Measurements from ENCODE around the gene INO80D. TPM values are rescaled to one million over a fixed set of nuclear protein-coding genes. Genes with fewer than 3 reads are reported as not detected.
"Not testable (repeated sequence)": the region's sequence is repeated elsewhere in the genome, so short reads cannot be mapped to it uniquely, and the experiment has no call there.

The INO80D gene
- total RNA-seq, 2 donors from 2014 or later: 30.2 to 32.2 TPM

- not testable (repeated sequence) for H3K27me3 Mint-ChIP-seq (ENCODE audit: low read depth); H3K9me3 Mint-ChIP-seq; DNase-seq; H3K27ac Mint-ChIP-seq; H3K4me1 Mint-ChIP-seq (ENCODE audit: low read depth); H3K4me3 Mint-ChIP-seq; H3K36me3 Mint-ChIP-seq (ENCODE audit: insufficient read depth in 2 of 2); ATAC-seq (replicated peaks in 1 of 2)
Measured at GRCh38 chr2:205978728-205979127, 107.2 kb downstream of the INO80D start.

GRCh38 chr2:205977699-205978098, 108.3 kb downstream of the INO80D start:
- H3K27ac Mint-ChIP-seq; DNase-seq; H3K4me1 Mint-ChIP-seq (ENCODE audit: low read depth); H3K9me3 Mint-ChIP-seq; ATAC-seq (replicated peaks in 1 of 2); H3K27me3 Mint-ChIP-seq (ENCODE audit: low read depth); H3K4me3 Mint-ChIP-seq; H3K36me3 Mint-ChIP-seq (ENCODE audit: insufficient read depth in 2 of 2): not testable (repeated sequence)

GRCh38 chr2:205976934-205977659, 108.9 kb downstream of the INO80D start:
- ATAC-seq (replicated peaks in 1 of 2); DNase-seq; H3K36me3 Mint-ChIP-seq (ENCODE audit: insufficient read depth in 2 of 2); H3K27me3 Mint-ChIP-seq (ENCODE audit: low read depth); H3K4me1 Mint-ChIP-seq (ENCODE audit: low read depth); H3K4me3 Mint-ChIP-seq; H3K9me3 Mint-ChIP-seq; H3K27ac Mint-ChIP-seq: not testable (repeated sequence)

- no peak for ATAC-seq (replicated peaks in 1 of 2)
- Mint-ChIP-seq H3K36me3 (ENCODE audit: insufficient read depth in 2 of 2) (no peaks in the 10 kb centered on the region), H3K27me3 (ENCODE audit: low read depth) (peaks cover 5% of the 10 kb centered on the region), H3K4me1 (ENCODE audit: low read depth) (no peaks in the 10 kb centered on the region), H3K4me3 (no peak overlapping the region), H3K27ac (no peak overlapping the region), H3K9me3 (no peaks in the 10 kb centered on the region)
- DNase-seq: no peak
Measured at GRCh38 chr2:205976120-205976814, 109.7 kb downstream of the INO80D start.

GRCh38 chr2:205975082-205975949, 110.7 kb downstream of the INO80D start:
- peaks cover 10% of the 10 kb centered on the region for H3K27me3 Mint-ChIP-seq (ENCODE audit: low read depth)
- no peak for ATAC-seq (replicated peaks in 1 of 2)
- no peak overlapping the region for H3K4me3 Mint-ChIP-seq
- no peaks in the 10 kb centered on the region for H3K36me3 Mint-ChIP-seq (ENCODE audit: insufficient read depth in 2 of 2)
- no peak for DNase-seq
- H3K4me1 Mint-ChIP-seq (ENCODE audit: low read depth): no peaks in the 10 kb centered on the region
- no peak overlapping the region for H3K27ac Mint-ChIP-seq
- H3K9me3 Mint-ChIP-seq: no peaks in the 10 kb centered on the region

GRCh38 chr2:205972113-205972512, 113.9 kb downstream of the INO80D start:
- H3K27me3 Mint-ChIP-seq (ENCODE audit: low read depth): peaks cover 14% of the 10 kb centered on the region
- no peaks in the 10 kb centered on the region for H3K9me3 Mint-ChIP-seq
- no peak overlapping the region for H3K4me3 Mint-ChIP-seq
- DNase-seq (no peak), ATAC-seq (replicated peaks in 1 of 2) (no peak)
- no peak overlapping the region for H3K27ac Mint-ChIP-seq
- no peaks in the 10 kb centered on the region for H3K4me1 Mint-ChIP-seq (ENCODE audit: low read depth)
- H3K36me3 Mint-ChIP-seq (ENCODE audit: insufficient read depth in 2 of 2): no peaks in the 10 kb centered on the region

- peaks cover 11% of the 10 kb centered on the region for H3K27me3 Mint-ChIP-seq (ENCODE audit: low read depth)
- H3K4me3 Mint-ChIP-seq: no peak overlapping the region
- ATAC-seq (replicated peaks in 1 of 2) (no peak), DNase-seq (no peak)
- H3K27ac Mint-ChIP-seq: no peak overlapping the region
- H3K36me3 Mint-ChIP-seq (ENCODE audit: insufficient read depth in 2 of 2): no peaks in the 10 kb centered on the region
- peaks cover 4% of the 10 kb centered on the region for H3K4me1 Mint-ChIP-seq (ENCODE audit: low read depth)
- H3K9me3 Mint-ChIP-seq: no peaks in the 10 kb centered on the region
Measured at GRCh38 chr2:205970348-205970747, 115.6 kb downstream of the INO80D start.

- H3K4me3 Mint-ChIP-seq: no peak overlapping the region
- ATAC-seq (replicated peaks in 1 of 2): no peak
- no peaks in the 10 kb centered on the region for H3K36me3 Mint-ChIP-seq (ENCODE audit: insufficient read depth in 2 of 2)
- peaks cover 8% of the 10 kb centered on the region for H3K27me3 Mint-ChIP-seq (ENCODE audit: low read depth)
- H3K9me3 Mint-ChIP-seq: no peaks in the 10 kb centered on the region
- H3K4me1 Mint-ChIP-seq (ENCODE audit: low read depth): peaks cover 4% of the 10 kb centered on the region
- DNase-seq: no peak
- no peak overlapping the region for H3K27ac Mint-ChIP-seq
Measured at GRCh38 chr2:205969584-205969983, 116.4 kb downstream of the INO80D start.

GRCh38 chr2:205967391-205968075, 118.4 kb downstream of the INO80D start:
- H3K9me3 Mint-ChIP-seq: no peaks in the 10 kb centered on the region
- no peak for DNase-seq
- H3K4me3 Mint-ChIP-seq: no peak overlapping the region
- peaks cover 8% of the 10 kb centered on the region for H3K27me3 Mint-ChIP-seq (ENCODE audit: low read depth)
- ATAC-seq (replicated peaks in 1 of 2): no peak
- H3K36me3 Mint-ChIP-seq (ENCODE audit: insufficient read depth in 2 of 2): no peaks in the 10 kb centered on the region
- H3K27ac Mint-ChIP-seq: no peak overlapping the region
- H3K4me1 Mint-ChIP-seq (ENCODE audit: low read depth): peaks cover 4% of the 10 kb centered on the region

- H3K36me3 Mint-ChIP-seq (ENCODE audit: insufficient read depth in 2 of 2): no peaks in the 10 kb centered on the region
- ATAC-seq (replicated peaks in 1 of 2): no peak
Measured at GRCh38 chr2:205965707-205966106, 120.3 kb downstream of the INO80D start.

GRCh38 chr2:205964111-205964761, 121.7 kb downstream of the INO80D start:
- Mint-ChIP-seq H3K4me3 (no peak overlapping the region), H3K4me1 (ENCODE audit: low read depth) (peaks cover 4% of the 10 kb centered on the region), H3K27me3 (ENCODE audit: low read depth) (no peaks in the 10 kb centered on the region), H3K36me3 (ENCODE audit: insufficient read depth in 2 of 2) (no peaks in the 10 kb centered on the region), H3K27ac (no peak overlapping the region), H3K9me3 (no peaks in the 10 kb centered on the region)
- no peak for ATAC-seq (replicated peaks in 1 of 2)
- no peak for DNase-seq

More at GRCh38 chr2:205965707-205966106, 120.3 kb downstream of the INO80D start:
- H3K4me3 Mint-ChIP-seq: no peak overlapping the region
- H3K4me1 Mint-ChIP-seq (ENCODE audit: low read depth): peaks cover 4% of the 10 kb centered on the region
- peaks cover 7% of the 10 kb centered on the region for H3K27me3 Mint-ChIP-seq (ENCODE audit: low read depth)
- H3K27ac Mint-ChIP-seq: no peak overlapping the region
- no peak for DNase-seq
- H3K9me3 Mint-ChIP-seq: no peaks in the 10 kb centered on the region

- Mint-ChIP-seq H3K36me3 (ENCODE audit: insufficient read depth in 2 of 2) (no peaks in the 10 kb centered on the region), H3K27ac (no peak overlapping the region), H3K4me1 (ENCODE audit: low read depth) (no peaks in the 10 kb centered on the region), H3K9me3 (no peaks in the 10 kb centered on the region), H3K27me3 (ENCODE audit: low read depth) (no peaks in the 10 kb centered on the region), H3K4me3 (no peak overlapping the region)
- ATAC-seq (replicated peaks in 1 of 2) (no peak), DNase-seq (no peak)
Measured at GRCh38 chr2:205959521-205959920, 126.5 kb downstream of the INO80D start.
